HepG2 (cell line): Measurements from ENCODE around the gene NKX6-1.

ENCODE experiments used
- BRF2 ChIP-seq: sonication (generic); formaldehyde crosslinking; IDR thresholded peaks from 2 replicates; pipeline ENCODE4 v1.8.1; 2022; ENCODE audit warnings: mild to moderate bottlenecking, missing genetic modification reagents
- FOXP4 ChIP-seq: sonication (generic); formaldehyde crosslinking; IDR thresholded peaks from 2 replicates; pipeline ENCODE4 v1.4.0; 2020; ENCODE audit warnings: missing genetic modification reagents

- TF ChIP-seq BRF2 (CRISPR knock-in tag) (no peak), FOXP4 (CRISPR knock-in tag) (no peak)
These were observed 31.5 kb downstream of the NKX6-1 start for GRCh38 chr4:84467601-84468000.
